ENCODE results near the gene PRKCH.

The PRKCH gene

GRCh38 chr14:61551384-61551783 is 230.0 kb downstream of the PRKCH start:
- DNase-seq (ENCODE audit: low read depth), result no peak
- TF ChIP-seq CTCF (IDR thresholded peaks at IDR 0.05; ENCODE audit: insufficient read depth, low read depth, low read length, missing control alignments), result no peak
- no peak overlapping the region for H3K4me3 ChIP-seq (ENCODE audit: low read length)

DNA sequence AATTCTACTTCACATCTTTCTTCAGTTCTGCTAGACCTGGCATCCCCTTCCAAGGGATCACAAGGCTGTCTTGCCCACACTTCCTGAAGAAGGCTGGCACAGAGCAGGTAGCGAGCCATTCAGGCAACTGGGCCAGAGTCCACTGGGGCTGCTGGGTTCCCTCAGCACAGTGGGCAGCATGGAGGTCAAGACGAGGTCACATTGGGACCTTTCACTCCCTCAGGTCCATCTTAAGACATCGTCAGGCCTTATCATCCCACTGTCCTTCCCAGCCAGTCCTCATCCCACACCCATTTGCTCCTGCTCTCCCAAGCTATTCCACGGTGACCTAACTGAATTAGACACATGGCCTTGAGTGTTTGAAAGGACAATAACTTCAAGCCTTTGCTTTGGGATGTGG is 230.9 kb downstream of the PRKCH start:
- DNase-seq (ENCODE audit: low read depth), result no peak
- TF ChIP-seq CTCF (IDR thresholded peaks at IDR 0.05; ENCODE audit: insufficient read depth, low read depth, low read length, missing control alignments), result no peak

DNA sequence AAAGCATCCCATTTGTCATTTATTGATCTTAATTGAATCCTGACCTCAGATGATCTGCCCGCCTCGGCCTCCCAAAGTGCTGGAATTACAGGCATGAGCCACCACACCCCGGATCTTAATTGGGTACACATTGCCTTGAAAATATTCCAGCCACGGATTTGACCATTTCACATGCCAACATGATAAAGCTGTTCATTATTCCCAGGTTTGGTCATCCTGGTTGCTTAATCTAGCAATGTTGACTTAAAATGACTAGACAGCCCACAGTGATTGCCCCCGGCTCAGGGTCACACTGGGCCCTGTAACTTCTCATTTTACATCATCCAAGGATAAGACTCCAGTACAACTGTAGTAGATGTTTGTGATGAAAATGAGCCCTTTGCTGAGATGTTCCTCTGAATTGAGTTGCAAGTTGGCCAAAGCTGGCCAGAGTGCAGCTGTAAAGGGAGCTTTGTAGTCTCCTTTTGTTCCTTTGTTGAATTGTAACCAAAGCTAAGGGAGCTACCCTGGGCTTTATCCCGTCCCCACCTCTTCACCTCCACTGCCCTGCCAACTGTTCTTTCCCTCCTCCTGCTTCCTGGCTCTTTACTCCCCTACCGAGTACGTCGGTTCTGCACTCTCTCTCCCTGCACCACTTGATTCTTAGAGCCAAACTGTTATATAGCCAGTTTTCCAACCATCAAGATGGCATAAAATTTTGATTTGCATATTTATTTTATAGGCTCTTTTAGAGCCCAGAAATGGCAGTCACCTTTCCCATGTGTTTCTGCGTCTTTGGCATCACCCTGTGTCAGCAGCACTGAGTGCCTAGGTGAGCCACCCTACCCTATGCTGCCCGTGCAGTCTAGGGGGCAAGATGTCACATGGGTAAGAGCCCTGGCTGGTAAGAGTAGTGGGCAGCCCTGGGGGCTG is 232.6 kb downstream of the PRKCH start:
- no peak overlapping the region for H3K4me3 ChIP-seq (ENCODE audit: low read length)
- peak; percentile 93 for DNase-seq (ENCODE audit: low read depth)
- no peak for TF ChIP-seq CTCF (IDR thresholded peaks at IDR 0.05; ENCODE audit: insufficient read depth, low read depth, low read length, missing control alignments)

More for the DNA sequence above, 230.9 kb downstream of the PRKCH start:
- no peak overlapping the region for H3K4me3 ChIP-seq (ENCODE audit: low read length)

- DNase-seq (ENCODE audit: low read depth), result peak; percentile 69
- no peak for TF ChIP-seq CTCF (IDR thresholded peaks at IDR 0.05; ENCODE audit: insufficient read depth, low read depth, low read length, missing control alignments)
- H3K4me3 ChIP-seq (ENCODE audit: low read length), result no peak overlapping the region
These were observed 233.9 kb downstream of the PRKCH start for GRCh38 chr14:61555056-61555838.

DNA sequence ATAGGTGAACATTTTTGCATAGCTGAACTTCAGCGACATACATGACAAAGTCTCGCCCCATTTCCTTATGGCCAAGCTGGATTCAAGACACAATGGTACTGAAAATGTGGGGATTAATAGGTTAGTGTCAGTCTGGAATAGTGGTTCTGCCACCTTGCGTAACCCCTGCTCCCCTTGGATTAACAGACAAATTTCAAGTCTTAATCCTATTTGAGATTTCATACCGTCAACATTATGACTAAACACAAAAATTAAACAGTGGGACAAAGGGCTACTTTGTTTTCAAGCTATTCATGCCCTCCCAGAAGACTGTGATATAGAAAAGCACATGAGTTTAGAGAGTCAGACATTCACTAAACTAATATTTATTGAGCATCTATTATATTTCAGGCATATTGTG is 235.1 kb downstream of the PRKCH start:
- DNase-seq (ENCODE audit: low read depth), result no peak
- no peak for TF ChIP-seq CTCF (IDR thresholded peaks at IDR 0.05; ENCODE audit: insufficient read depth, low read depth, low read length, missing control alignments)
- no peak overlapping the region for H3K4me3 ChIP-seq (ENCODE audit: low read length)

GRCh38 chr14:61557262-61557661 is 235.9 kb downstream of the PRKCH start:
- no peak for DNase-seq (ENCODE audit: low read depth)
- H3K4me3 ChIP-seq (ENCODE audit: low read length), result no peak overlapping the region
- no peak for TF ChIP-seq CTCF (IDR thresholded peaks at IDR 0.05; ENCODE audit: insufficient read depth, low read depth, low read length, missing control alignments)

Measured in epithelial cell of esophagus (primary cell).